Thyroid gland (tissue), 4 donors: ENCODE results near the gene HRC. TPM values are rescaled to one million over a fixed set of nuclear protein-coding genes. Genes with fewer than 3 reads are reported as not detected.

ENCODE experiments used
- DNase-seq, 2 donors: peaks; one replicate each; pipeline ENCODE4 v3.0.0-alpha.2; 2019
- H3K27ac ChIP-seq, 3 donors: fragments of 200-600 bp; sonication (generic); 1 replicate in 2 of 3; 2 replicates in 1 of 3; pipeline ENCODE4 v1.5.1; 2016 to 2019; ENCODE audit warnings: mild to moderate bottlenecking in 1 of 3, moderate library complexity in 1 of 3
- H3K27me3 ChIP-seq: fragments of 200-600 bp; sonication (generic); one replicate; pipeline ENCODE4 v1.5.1; 2019
- H3K36me3 ChIP-seq, 2 donors: fragments of 200-600 bp; sonication (generic); one replicate each; pipeline ENCODE4 v1.5.1; 2016 to 2019
- H3K4me1 ChIP-seq, 2 donors: fragments of 200-600 bp; sonication (generic); one replicate each; pipeline ENCODE4 v1.5.1; 2017 to 2019
- H3K4me3 ChIP-seq, 3 donors: fragments of 200-600 bp; sonication (generic); replicated peaks in 1 of 3; 1 replicate in 2 of 3; 2 replicates in 1 of 3; pipeline ENCODE4 v1.5.1; 2016; ENCODE audit warnings: mild to moderate bottlenecking in 1 of 3
- H3K9me3 ChIP-seq: fragments of 200-600 bp; sonication (generic); one replicate; pipeline ENCODE4 v1.5.1; 2017
- CTCF ChIP-seq, 6 experiments: fragments of 200-600 bp in 3 of 6; fragments of 450-650 bp in 3 of 6; sonication (generic) in 3 of 6; IDR thresholded peaks; one replicate each; pipeline ENCODE4 v1.5.1; 2016 to 2019; ENCODE audit warnings: antibody characterized with exemption in 6 of 6, mild to moderate bottlenecking in 2 of 6, inconsistent platforms in 1 of 6, moderate library complexity in 1 of 6
- POLR2A ChIP-seq, 2 donors: fragments of 450-650 bp; IDR thresholded peaks; one replicate each; pipeline ENCODE4 v1.6.1; 2017; ENCODE audit warnings: antibody characterized with exemption in 2 of 2, mild to moderate bottlenecking in 2 of 2, moderate library complexity in 1 of 2
- WGBS, 2 donors: methylation state at CpG; one replicate each; pipeline ENCODE4 v1.1.5; 2017; 5-methylcytosine and 5-hydroxymethylcytosine counted together
- intact Hi-C: fragments of 100-400 bp; cut with DNase I; formaldehyde crosslinking; loops from one replicate; pipeline ENCODE4 v1.15.1; 2023
- total RNA-seq, 4 donors: library from RNA; depleted of rRNA; stranded (reverse); fragments of >200 nt; gene quantifications; one replicate each; pipeline ENCODE4 v1.2.3, GENCODE V29; 2016

The HRC gene
- total RNA-seq, 4 donors from 2014 or later: 1.1 to 4.1 (median 2.1) TPM

DNA sequence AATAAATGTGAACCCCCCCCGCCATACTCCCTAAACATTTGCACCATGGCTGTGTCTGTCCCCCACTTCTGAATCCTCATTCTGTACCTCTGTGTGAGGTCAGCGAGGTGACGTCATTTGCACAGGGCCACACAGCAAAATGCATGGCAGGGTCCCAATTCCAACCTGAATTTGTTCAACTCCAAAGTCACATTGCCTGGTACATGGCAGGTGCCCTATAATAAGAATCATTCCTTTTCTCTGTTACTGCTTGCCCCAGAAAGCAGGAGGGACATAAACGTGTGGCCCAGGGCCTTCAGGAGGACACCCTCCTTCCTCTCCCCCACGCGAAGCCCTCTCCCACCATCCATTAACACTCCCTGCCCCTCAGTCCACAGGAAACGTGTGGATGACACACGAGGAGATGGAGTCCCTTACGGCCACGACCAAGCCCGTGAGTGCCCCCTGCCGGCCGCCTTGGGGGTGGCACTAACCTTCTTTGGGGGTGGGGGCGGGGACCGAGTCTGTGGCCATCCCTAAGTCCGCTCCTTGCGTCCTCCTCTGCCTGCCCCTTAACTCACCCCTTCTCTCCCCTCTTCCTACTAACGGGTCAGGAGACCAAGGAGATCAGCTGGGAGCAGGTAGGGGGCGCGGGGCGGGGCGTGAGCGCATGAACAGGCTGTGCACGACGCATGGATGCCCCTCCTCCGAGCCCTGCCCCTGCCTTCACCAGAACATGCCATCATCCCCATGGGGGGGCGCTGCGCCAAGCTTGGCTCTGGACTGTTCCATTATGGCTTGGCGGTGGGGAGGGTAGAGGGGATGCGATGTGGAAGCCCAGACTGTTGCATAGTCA, 9.4 kb downstream of the HRC start:
- intact Hi-C loops: loop anchor here (5.0 kb wide), 1 partner anchor 48 kb away; no protein-coding TSS in a partner anchor
- no peaks in the 10 kb centered on the region for H3K27me3 ChIP-seq
- H3K4me1 ChIP-seq: peaks cover 19 to 35% of the 10 kb centered on the region in 2 donors
- peak; percentile 76 to 77 for DNase-seq
- no peaks in the 10 kb centered on the region for H3K36me3 ChIP-seq
- TF ChIP-seq POLR2A (IDR thresholded peaks at IDR 0.05): no peak
- TF ChIP-seq CTCF (IDR thresholded peaks at IDR 0.05): peak; percentile 63 to 93 (median 75)
- no peak overlapping the region for H3K4me3 ChIP-seq
- 7 to 9% methylated on average over 21 to 26 of the region's 30 CpGs for WGBS, 2 donors
- no peaks in the 10 kb centered on the region for H3K9me3 ChIP-seq
- H3K27ac ChIP-seq: no peak overlapping the region

- TF ChIP-seq CTCF (IDR thresholded peaks at IDR 0.05) (no peak), POLR2A (IDR thresholded peaks at IDR 0.05) (peak in 1 of 2 donors; percentile 26)
- 4% methylated on average over 14 to 15 of the region's 21 CpGs for WGBS, 2 donors
- H3K4me3 ChIP-seq: peak overlapping the region in 1 of 3 donors; percentile 31
- H3K27ac ChIP-seq: no peak overlapping the region
- intact Hi-C loops: no loop called here
- H3K36me3 ChIP-seq: no peaks in the 10 kb centered on the region
- H3K4me1 ChIP-seq: peaks cover 6 to 26% of the 10 kb centered on the region in 2 donors
- peak; percentile 92 to 93 for DNase-seq
- no peaks in the 10 kb centered on the region for H3K27me3 ChIP-seq
- no peaks in the 10 kb centered on the region for H3K9me3 ChIP-seq
Observed at GRCh38 chr19:49142866-49143335, 12.3 kb downstream of the HRC start.

DNA sequence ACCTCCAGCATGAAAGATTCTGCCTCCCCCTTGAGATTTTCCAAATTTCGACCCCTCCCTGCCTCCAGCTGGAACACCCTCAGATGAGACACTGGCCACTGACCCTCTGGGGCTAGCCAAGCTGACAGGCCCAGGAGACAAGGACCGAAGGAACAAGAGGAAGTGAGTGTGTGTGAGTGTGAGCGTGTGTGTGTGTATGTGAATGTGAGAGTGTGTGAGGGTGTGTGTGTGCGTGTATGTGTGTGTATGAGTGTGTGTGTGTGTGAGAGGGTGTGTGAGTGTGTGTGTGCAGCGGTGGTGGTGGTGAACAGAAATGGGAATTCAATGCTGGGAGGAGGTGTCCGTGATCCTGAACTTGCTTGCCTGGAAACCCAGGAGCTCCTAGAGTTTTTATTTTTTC, 13.8 kb downstream of the HRC start:
- intact Hi-C loops: no loop called here
- Histone ChIP-seq H3K27me3 (no peaks in the 10 kb centered on the region), H3K9me3 (no peaks in the 10 kb centered on the region), H3K4me1 (peaks cover 5 to 22% of the 10 kb centered on the region in 2 donors), H3K4me3 (no peak overlapping the region), H3K36me3 (no peaks in the 10 kb centered on the region), H3K27ac (no peak overlapping the region)
- TF ChIP-seq CTCF (IDR thresholded peaks at IDR 0.05) (no peak), POLR2A (IDR thresholded peaks at IDR 0.05) (no peak)
- DNase-seq: no peak
- WGBS, 2 donors: 78 to 85% methylated on average over 6 of the region's 6 CpGs

DNA sequence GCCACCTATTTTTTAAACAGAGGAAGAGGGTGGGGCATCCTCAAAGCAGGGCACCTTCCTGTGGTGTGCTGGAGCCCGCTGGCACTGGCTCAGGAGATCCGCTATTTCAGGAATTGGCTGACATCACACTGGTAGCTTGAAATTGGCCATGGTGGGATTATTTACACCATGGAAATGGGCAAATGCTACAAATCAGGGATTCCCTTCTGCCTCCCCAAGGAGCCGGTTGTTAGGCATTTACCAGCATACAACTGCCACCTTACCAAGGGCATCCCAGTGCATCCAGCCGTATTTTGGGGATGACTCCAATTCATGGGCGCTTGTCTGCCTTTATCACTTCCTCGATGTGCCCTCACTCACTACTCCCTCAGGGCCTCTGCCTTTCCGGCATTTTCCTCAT, 14.2 kb downstream of the HRC start:
- WGBS, 2 donors: 77 to 92% methylated on average over 7 of the region's 7 CpGs
- H3K27ac ChIP-seq: no peak overlapping the region
- H3K4me1 ChIP-seq: peaks cover 1 to 18% of the 10 kb centered on the region in 2 donors
- H3K4me3 ChIP-seq: no peak overlapping the region
- no peak for DNase-seq
- intact Hi-C loops: no loop called here
- no peaks in the 10 kb centered on the region for H3K36me3 ChIP-seq
- no peak for TF ChIP-seq CTCF (IDR thresholded peaks at IDR 0.05)
- TF ChIP-seq POLR2A (IDR thresholded peaks at IDR 0.05): no peak
- no peaks in the 10 kb centered on the region for H3K9me3 ChIP-seq
- no peaks in the 10 kb centered on the region for H3K27me3 ChIP-seq

GRCh38 chr19:49136771-49137171, 18.4 kb downstream of the HRC start:
- Histone ChIP-seq H3K27ac (no peak overlapping the region), H3K4me1 (peaks cover 7 to 15% of the 10 kb centered on the region in 2 donors), H3K4me3 (no peak overlapping the region), H3K9me3 (no peaks in the 10 kb centered on the region), H3K27me3 (no peaks in the 10 kb centered on the region), H3K36me3 (no peaks in the 10 kb centered on the region)
- intact Hi-C loops: no loop called here
- TF ChIP-seq CTCF (IDR thresholded peaks at IDR 0.05) (no peak), POLR2A (IDR thresholded peaks at IDR 0.05) (no peak)
- WGBS, 2 donors: 74 to 77% methylated on average over 10 of the region's 10 CpGs
- no peak for DNase-seq
